Endometrial microvascular endothelial cells (primary cell): ENCODE measurements around the gene PKDREJ. TPM values are rescaled to one million over a fixed set of nuclear protein-coding genes. Genes with fewer than 3 reads are reported as not detected.
"Not testable (repeated sequence)": the region's sequence is repeated elsewhere in the genome, so short reads cannot be mapped to it uniquely, and the experiment has no call there.

Experiments
- in situ Hi-C: cut with HindIII; loops from 2 replicates; pipeline ENCODE4 v1.10.0; 2017; ENCODE audit warnings: low sequenced_read_pairs, low pct_unique_long_range_greater_than_20kb; ENCODE audit errors: inconsistent ontology term
- total RNA-seq: library from RNA; depleted of rRNA; stranded (reverse); fragments of >200 nt; gene quantifications from one replicate; pipeline ENCODE4 v1.2.3, GENCODE V29; 2015; ENCODE audit errors: inconsistent ontology term

Gene PKDREJ
- total RNA-seq: not detected

DNA sequence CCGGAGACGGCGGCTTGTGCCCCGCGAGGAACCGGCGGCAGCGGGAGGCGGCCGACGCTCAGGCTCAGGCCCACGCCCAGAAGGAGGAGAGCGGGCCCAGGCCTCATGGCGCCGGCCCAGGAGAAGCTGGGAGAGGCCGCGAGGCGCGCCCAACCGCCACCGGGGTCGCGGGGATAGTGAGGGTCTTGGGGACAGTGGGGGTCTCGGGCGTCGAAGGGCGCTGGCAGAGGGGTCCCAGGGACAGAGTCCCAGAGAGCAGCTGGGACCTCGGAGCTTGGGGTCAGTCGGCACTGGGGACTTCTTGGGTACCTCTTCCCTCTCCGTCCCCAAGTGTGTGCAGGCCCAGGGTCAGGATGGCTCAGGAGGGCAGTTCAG is at the start of gene PKDREJ:
Gene PKDREJ (minus strand): TSS at position 128 of the 375 bp plus-strand sequence. CDS start 21 bp downstream, at position 107.
- in situ Hi-C loops: loop anchor here (25.0 kb wide), 1 partner anchor 126 kb away; no protein-coding TSS in a partner anchor

DNA sequence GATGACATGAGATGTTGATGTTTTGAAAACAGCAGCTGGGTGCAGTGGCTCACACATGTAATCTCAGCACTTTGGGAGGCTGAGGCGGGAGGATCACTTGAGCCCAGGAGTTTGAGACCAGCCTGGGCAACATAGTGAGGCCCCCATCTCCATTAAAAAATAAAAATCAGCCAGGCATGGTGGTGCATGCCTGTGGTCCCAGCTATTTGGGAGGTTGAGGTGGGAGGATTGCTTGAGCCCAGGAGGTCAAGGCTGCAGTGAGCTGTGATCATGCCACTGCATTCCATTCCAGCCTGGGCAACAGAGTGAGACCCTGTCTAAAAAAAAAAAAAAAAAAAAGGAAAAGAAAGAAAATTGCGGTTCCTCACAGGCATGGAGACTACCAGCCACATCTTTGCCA is 49.7 kb upstream of the PKDREJ start:
- in situ Hi-C loops: not testable (repeated sequence)

DNA sequence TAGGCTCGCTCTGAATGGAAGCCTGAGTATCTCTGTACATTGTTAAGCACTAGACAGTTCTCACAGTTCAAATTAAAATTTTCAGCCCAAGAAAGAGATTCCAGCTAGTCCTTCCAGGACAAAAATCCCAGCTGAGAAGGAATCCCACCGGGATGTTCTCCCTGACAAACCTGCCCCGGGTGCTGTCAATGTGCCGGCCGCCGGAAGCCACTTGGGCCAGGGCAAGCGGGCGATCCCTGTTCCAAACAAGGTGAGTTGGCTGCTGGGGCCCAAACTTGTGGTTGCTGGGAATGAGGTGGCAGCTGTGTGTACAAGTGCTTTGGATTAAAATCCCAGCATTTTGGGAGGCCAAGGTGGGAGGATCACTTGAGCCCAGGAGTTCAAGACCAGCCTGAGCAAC is 48.9 kb upstream of the PKDREJ start:
- in situ Hi-C loops: no loop called here

- in situ Hi-C loops: no loop called here
Measured at GRCh38 chr22:46309526-46310085, 46.5 kb upstream of the PKDREJ start.

GRCh38 chr22:46308283-46308988 is 45.3 kb upstream of the PKDREJ start:
- in situ Hi-C loops: no loop called here

DNA sequence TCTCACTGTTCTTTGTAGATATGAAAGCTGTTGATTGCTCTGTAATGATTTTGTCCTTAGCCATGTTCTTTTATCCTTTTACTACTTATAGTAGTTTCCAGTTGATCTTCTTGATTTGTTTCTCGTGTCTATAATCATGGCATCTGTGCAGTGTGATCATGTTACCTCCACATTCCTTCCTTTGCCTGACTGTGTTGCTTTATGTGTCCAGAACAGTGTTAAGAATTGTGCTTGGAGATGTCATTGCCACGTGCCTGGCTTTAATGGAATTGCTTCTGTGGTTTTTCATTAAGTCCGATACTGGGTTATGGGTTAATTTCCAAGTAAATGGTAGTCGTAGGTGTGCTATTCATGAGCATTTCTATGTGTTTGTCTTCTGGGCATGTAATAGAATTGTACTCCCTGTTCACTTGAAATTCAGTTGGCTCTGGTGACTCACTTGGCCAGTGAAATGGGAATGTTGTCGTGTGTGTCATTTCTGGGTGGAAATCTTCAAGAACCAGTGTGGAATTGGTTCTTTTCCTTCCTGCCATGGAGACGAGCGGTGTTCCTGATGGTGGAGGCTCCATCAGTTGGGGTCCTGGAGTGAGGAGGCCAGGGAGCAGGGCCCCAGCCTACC is 40.3 kb upstream of the PKDREJ start:
- in situ Hi-C loops: no loop called here

GRCh38 chr22:46300491-46300890 is 37.3 kb upstream of the PKDREJ start:
- in situ Hi-C loops: no loop called here

DNA sequence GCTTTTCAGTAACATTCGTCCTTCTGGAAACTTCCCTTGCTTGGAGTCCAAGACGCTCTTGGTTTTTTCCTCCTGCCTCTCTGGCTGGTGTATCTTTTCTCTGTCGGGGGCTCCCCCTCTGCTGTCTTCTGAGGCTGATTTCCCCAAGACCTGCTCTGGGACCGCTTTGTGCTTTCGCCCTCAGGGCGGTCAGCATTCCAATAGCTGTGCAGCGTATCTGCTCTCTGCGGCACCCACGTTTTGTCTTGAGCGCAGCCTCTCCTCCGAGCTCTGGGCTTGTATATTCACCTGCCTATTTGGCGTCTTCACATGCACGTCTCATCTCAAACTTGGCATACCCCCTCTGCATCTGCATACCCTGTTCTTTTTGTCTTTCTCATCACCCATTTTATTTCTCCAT is 36.0 kb upstream of the PKDREJ start:
- in situ Hi-C loops: no loop called here

DNA sequence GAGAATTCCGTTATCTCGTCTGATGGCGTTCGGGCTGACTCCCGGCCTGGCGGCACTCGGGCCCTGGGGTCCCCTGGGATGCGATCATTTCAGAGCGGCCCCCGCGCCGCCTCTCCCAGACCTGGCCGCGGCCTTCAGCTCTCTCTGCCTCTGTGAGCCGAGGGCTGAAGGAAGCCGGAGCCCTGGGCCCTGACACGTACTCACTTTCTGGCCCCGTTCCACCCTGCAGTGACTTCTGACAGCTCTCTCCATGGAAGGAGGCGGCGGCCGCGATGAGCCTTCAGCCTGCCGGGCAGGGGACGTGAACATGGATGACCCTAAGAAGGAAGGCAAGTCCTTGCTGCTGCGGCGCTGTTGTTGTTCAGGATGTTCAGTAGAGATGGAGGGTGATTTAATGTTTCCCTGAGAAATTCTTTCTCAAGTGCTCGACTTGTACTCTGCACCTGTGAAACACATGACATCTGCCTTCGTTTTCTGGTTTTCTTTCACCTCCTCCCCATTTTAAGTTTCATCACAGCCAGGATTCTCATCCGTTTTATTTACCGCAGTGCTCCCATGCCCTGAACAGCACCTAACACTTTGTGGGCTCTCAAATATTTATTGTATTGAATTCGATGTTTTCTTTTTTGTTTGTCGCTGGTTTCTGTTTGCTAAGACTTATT is 34.1 kb upstream of the PKDREJ start:
- in situ Hi-C loops: no loop called here

DNA sequence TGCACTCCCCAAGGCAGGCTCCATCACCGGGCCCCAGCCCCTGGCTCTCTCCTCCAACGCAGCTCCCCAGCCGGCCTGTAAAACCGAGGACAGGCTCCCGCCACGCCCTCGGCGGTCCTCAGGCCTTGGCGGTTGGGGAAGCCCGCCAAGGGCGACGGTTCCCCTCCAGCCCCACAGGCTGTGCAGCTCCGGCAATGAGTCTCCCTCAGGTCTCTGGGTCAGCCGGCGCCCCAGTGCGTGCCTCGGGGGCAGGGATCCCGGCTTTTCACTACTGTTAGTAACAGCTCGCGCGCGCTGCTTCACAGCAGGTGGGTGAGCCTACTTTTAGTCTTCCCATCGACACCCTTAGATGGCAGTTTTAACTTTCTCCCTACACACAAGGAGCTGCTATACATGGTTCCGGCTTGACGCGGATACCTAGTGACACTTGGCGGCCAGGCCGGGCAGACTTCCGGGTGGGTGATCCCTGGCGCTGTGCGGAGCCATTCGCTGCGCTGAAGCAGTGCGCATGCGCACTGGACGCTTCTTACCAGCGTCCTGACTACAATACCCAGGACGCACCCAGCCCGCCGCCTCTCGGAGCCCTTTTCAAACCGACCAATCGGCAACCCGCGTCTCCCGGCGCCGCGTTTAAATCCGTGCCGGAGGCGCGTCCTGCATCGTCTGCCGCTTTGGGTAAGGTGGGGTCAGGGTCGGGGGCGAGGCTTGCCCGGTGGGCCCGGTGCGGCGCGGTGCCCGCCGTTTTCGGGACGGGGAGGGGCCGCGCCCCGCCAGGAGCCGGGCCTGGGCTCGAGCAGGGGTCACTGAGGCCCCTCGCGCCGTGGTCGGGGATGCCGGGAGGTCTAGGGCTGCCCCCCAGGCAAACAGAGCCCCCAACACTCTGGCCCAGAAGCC is 33.4 kb upstream of the PKDREJ start, which contains the start of gene GTSE1:
Gene GTSE1 (plus strand): TSS at position 614 of the 894 bp plus-strand sequence. CDS start 531 bp downstream, outside the sequence.
- in situ Hi-C loops: no loop called here

- in situ Hi-C loops: no loop called here
Measured at GRCh38 chr22:46295277-46295971, 32.3 kb upstream of the PKDREJ start.

DNA sequence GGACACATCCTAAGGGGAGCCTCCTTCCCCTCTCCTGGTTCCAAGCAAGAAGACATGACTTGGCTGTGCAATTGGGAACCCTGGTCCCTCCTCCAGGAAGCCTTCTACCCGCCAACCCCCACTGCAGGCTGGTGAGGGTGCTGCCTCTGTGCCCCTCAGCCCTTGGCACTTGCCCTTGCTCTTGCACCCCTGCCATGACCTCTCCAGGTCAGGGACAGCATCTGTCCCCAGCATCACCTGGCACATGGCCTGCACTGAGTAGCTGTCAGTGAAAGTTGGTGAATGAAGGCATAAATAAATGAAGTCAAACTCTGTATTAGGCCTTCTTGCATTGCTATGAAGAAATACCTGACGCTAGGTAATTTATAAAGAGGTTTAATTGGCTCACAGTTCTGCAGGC is 31.6 kb upstream of the PKDREJ start:
- in situ Hi-C loops: no loop called here

DNA sequence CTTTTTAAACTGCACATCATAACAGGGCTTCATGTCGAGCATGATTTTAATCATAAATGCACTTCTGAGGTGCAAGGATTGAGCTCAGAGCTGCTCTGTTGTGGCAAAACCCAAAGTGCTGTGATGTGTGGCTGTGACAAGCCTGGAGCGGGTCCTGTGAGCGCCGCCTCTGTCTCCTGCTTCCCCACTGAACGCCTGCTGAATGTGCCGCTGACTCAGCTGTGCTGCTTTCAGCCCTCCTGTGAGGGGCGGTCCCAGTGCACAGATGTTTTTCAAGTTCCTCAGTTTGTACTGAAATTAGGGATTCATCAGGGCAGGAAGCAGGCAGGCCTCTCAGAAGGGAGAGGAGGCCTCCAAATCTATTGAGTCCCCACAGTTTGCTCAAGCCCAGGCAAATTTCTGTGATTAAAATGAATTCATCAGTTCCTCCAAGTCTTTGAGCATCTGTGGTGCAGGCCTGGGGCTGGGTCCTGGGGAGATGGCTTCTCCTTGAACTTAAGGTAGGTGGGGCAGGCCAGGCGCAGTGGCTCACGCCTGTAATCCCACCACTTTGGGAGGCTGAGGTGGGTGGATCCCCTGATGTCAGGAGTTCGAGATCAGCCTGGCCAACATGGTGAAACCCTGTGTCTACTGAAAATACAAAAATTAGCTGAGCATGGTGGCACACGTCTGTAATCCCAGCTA is 30.6 kb upstream of the PKDREJ start:
- in situ Hi-C loops: no loop called here

DNA sequence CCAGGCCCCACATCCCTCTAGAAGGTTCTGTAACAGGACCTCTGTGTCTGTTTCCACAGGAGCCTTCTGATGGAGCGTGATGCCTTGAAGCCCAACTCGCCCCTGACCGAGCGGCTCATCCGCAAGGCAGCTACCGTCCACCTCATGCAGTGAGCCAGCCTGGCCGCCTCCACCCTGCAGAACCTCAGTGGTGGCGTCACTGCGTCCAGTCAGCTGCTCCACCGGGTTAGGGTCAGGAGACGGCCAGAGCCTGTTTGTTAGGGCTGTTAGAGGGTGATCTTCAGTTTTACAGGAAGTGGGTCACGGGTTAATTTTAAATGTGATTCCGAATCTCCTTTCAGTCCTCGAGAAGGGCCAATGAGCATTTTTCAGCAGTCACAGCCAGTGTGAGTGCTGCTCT is 29.6 kb upstream of the PKDREJ start:
- in situ Hi-C loops: no loop called here

DNA sequence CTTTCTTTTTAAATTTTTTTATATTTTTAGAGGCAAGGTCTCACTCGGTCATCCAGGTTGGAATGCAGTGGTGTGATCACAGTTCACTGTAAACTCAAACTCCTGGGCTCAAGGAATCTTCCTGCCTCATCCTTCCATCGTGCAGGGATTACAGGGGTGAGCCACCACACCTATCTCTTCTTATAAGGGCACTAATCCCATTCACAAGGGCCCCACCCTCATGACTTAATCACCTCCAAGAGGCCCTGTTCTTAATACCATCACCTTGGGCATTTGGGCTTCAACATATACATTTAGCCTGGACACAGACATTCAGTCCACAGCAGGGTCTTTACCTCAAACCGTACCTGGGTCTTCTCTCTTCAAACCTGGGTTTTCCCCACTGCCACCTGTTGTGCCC is 29.0 kb upstream of the PKDREJ start:
- in situ Hi-C loops: no loop called here

DNA sequence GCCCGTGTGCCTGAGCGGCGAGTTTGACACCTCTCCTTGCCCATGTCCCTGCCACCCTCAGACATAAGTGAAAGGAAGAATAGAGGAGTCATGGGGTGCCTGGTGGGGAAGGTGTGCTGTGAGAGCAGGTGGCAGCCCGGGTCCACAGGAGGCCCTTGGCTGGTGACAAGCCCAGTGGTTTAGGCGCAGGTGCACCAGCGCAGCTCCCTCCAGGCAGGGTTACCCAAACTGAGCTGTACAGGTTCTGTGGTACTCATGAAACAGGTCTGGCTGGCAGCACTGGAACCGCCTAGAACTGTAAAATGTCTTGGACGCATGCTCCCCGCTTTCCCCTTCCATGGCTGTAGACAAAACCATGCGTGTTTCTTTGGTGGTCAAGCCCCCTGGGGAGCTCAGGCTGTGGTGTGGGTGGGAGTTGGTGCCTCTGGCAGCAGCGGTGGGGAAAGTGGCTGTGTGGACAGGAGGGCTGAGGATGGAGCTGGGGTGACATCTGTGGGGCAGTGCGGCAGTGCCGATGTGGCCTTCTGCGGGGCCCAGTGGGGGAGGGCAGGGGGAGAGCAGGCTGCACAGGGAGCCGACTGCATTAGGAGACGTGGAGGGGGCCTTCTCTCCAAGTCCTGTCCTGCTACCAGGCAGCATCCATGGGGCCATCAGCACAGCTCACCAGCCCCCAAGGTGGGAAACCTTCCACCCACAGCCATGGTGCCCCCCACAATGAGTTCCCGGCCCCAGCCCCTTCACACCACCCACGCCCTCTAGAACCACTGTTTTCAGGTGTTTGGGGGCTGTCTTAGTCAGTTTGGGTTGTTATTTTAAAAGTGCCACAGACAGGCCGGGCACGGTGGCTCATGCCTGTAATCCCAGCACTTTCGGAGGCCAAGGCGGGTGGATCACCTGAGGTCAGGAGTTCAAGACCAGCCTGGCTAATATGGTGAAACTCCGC is 28.0 kb upstream of the PKDREJ start:
- in situ Hi-C loops: no loop called here
